GM12892 (cell line): ENCODE data around the gene APOF.

Source experiments
- POLR2A ChIP-seq: IDR thresholded peaks from 2 replicates; pipeline ENCODE4 v1.6.1; 2011; ENCODE audit warnings: low read depth, low read length, control low read depth
- POLR2AphosphoS5 ChIP-seq: IDR thresholded peaks from 2 replicates; pipeline ENCODE4 v1.6.1; 2011; ENCODE audit warnings: low read depth, low read length, control low read depth

DNA sequence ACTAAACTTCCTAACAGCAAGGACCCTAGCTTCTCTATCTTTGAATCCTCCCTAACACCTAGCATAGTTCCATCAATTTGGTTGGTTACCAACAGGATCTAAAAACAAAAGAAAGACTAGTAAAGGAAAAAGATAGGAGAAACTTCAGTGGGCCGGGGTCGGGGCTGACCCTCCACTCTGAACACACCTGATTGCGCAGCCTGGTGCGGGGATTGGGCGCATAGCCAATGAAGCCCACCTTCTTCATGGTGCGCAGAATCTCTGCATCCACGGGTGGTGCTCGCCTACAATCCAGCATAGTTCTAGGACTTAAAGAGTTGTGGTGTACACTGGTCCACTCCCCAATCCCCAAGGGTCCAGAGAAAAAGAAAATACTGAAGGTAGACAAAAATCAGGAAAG, 36.5 kb downstream of the APOF start:
- TF ChIP-seq POLR2A (no peak), POLR2AphosphoS5 (no peak)
